Measurements from ENCODE around the gene MOAP1.
"Not testable (repeated sequence)": the region's sequence is repeated elsewhere in the genome, so short reads cannot be mapped to it uniquely, and the experiment has no call there.

MOAP1 gene, protein sequence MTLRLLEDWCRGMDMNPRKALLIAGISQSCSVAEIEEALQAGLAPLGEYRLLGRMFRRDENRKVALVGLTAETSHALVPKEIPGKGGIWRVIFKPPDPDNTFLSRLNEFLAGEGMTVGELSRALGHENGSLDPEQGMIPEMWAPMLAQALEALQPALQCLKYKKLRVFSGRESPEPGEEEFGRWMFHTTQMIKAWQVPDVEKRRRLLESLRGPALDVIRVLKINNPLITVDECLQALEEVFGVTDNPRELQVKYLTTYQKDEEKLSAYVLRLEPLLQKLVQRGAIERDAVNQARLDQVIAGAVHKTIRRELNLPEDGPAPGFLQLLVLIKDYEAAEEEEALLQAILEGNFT

DNA sequence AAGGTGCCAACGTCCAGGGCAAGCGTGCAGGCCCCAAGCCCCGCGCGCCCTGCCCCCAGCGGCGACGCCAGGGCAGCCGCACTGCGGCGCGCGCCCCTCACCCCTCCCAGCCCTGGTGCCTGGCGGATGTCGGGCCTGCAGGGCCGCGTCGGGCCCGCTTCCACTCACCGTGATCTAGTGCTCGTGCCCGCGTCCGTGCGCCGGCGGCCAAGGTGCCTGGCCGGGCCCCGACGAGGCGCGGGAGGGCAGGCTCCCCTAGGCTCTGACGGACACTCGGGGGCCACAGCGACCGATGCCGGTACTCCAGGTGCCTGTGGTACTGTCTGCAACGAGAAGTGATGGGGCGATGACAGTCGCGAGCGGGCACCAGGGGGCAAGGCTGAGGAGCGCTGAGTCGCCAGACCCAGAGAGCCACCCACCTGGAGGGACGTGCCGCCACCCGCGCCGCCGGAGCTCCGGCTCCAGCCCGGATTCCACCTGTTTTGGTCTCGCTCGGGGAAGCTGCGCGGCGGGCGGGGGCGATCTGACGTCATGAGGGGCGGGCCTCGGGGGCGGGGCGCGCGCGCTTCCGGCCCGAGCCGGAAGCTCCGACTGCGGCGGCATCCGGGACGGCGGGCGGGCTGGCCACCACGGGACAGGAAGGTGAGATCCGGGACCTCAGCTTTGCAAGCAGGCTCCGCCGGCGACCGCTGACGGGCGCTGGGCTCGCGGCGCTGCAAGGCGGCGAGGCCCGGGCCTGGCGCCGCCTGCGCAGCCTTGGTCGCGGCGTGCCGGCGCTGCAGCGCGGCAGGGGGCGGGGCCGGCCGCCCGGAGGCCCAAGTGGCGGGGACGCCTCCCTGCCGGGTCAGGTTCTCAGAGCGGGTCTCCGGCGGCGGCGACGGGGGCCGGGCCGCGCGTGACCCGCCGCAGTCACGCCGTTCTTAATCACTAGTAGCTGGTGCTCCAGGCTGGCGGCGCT, at the start of gene MOAP1, which contains the start of gene LYSET:
Gene MOAP1, minus strand, starts transcription at position 507 of the 958 bp plus-strand sequence. CDS start 655 bp downstream, outside the sequence.
Gene LYSET, plus strand, starts transcription at position 927 of the 958 bp plus-strand sequence. CDS start 89 bp downstream, outside the sequence.
- peak; percentile 93 for DNase-seq

DNA sequence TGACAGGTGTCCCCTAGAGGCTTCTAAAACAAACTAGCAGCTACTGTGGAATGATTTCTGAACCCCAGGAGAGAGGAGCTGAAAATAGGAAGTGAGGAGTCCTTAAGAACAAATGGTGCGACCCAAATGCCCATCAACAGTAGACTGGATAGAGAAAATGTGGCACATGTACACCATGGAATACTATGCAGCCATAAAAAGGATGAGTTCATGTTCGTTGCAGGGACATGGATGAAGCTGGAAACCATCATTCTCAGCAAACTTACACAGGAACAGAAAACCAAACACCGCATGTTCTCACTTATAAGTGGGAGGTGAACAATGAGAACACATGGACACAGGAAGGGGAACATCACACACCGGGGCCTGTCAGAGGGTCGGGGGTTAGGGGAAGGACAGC, 48.4 kb upstream of the MOAP1 start:
- DNase-seq, result not testable (repeated sequence)

DNA sequence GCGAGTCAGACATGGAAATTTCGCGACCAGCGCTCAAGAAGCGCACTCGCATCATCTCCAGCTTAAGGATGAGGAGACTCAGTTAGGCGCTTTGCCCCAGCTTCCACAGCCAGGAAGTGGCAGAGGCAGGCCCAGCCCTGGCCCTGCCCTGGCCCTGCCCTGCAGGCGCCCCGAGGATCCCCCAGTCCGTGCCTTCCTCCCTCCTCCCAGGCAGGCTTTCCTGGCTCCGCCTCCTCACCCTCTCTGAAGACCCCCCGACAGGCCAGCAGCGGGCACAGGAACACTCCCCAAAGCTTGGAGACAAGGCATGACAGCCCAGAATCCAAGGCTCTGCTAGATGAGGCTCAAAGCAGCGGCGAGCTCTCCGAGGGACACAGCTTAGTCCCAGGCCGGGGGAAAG, 47.5 kb upstream of the MOAP1 start:
- DNase-seq, result no peak

DNA sequence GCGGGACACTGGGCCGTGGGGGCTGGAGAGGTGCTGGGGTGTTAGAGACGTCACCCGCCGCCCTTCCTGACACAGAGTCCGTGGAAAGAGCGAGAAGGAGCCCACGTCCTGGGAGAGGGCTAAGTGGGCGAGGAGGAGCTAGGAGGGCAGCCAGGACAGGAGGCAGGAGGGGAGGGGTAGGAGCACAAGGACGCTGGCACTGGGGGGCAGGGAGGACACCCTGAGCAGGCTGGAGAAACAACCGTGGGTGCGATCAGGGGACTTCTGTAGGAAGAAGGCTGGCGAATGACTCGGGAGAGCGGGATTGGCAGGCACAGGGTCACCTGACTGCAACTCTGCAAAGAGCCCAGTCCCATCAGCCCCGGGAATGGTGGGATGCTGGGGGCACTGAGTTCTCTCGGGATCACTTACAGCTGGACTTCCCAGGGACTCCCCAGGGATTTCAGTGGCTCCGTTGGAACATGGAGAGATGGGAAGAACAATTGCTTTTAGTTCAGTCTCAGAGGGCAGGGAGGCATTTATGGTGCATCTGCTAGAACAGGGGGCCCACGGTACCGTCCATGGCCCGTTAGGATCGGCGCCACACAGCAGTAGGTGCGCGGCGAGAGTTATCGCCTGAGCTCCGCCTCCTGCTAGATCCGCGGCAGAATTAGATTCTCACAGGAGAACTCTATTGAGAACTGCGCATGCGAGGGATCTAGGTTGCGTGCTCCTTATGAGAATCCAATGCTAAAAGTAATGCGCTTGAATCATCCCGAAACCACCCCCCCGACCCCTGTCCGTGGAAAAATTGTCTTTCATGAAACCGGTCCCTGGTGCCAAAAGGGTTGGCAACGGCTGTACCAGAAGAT, 46.7 kb upstream of the MOAP1 start:
- no peak for DNase-seq

DNA sequence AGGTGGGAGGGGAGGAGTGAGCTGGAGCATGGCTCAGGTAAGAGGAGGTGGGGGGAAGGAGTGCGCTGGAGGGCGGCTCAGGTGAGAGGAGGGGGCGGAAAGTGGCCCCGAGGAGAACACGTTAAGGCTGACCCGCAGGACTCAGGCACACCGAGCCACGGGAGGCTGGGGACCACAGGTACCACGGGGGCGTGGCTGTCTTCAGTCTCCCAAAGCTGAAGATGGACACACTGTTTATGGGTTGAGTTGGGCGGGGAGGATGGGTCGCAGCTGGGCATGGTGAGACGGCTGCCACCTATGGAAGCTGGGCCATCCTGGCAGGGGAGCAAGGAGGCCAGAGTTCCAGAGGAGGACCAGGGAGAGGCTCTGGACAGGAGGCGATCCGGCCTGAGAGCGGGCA, 45.8 kb upstream of the MOAP1 start:
- DNase-seq, result no peak

DNA sequence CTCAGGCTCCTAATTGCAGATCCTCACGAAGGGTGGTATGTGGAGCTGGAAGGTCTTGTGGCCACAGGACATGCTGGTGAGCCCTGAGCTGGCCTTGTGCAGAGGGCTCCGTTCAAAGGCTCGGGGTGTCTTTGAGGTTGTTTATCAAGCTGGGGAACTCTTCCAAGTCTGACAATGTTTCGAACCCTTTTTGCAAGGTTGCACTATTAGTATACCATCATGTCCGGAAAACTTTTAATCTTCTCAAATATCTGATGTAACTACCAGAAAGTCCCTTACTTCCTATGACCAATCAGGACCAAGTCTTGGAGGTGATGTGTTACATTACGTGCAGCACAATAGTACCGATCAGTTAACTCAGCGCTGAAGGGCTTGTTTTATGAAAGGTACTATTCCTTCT, 43.9 kb upstream of the MOAP1 start:
- DNase-seq, result no peak

DNA sequence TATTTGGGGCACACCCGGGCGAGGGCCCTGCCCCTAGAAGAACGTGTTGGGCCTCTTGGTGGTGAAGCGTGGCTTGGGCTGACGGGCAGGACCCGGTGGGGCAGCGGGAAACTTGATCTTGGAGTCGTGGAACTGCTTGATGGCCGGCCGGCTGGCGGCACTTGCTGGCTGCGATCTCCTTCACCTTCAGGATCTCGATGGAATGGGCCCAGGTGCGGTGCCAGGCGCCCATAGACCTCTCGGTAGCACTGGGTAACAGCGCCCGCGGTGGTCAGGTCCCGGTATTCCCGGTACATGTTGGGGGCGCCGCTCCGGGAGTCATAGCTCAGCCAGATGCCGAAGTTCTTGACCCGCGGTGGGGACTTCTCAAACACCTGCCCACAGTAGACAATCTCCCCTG, 38.9 kb upstream of the MOAP1 start:
- no peak for DNase-seq

DNA sequence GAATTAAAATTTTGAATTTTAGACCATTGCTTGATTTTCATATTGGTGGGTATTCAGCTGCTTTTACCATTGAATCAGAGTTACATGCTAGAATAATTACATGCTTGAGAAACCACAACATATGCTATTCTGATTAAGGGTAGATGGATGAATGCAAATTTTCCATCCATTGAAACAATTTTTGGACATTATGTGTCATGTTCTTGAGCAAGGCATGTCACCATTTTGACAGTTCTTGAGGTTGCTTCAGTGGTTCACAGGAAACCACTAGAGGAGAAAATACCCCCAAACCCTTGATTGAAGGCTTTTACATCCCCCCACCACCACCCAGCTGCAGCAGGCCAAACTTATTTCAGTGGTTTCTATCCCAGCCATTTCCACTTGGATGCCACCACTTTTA, 35.8 kb upstream of the MOAP1 start:
- DNase-seq, result no peak

DNA sequence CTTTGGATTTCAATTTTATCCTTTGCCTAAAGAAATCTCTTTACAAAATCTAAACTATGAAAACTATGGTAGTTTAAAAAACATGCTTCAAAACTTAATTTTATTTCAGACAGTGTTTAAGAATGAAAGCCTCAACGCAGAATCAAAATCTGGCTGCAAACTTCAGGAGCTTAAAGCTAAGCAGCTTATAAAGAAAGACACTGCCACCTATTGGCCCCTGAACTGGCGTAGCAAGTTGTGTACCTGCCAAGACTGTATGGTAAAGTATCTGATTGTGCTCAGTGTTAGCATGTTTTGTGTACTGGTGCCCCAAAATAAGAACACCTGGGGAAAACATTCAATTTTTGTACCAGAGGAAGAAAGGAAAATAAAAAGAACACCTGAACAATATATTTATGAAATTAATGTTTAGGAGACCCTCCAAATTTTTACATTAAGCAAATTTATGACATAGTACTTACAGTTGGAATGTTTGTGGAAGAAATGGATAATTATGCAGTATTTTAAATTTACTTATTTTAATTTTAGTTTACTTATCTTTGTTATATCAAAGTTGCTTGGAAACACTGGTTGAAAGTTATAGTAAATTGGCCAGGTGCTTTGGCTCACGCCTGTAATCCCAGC, 34.5 kb upstream of the MOAP1 start:
- DNase-seq, result peak; percentile 48

DNA sequence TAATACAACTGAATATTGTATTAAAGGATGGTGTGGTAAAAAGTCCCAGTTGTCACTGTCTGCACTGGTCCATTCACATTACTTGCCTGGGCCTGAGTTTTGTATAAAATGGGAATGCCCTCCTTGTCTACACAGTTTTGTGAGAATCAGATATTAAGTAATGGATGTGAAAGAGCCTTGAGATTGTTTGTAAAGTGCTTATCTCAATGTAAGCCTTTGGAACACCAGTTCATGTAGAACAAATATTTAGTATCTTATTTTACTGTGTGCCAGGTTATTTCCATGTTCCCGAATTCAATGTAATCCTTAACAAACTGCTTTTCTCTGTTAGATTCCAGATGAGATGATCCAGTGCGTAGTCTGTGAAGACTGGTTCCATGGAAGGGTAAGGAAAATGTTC, 29.9 kb upstream of the MOAP1 start:
- no peak for DNase-seq

DNA sequence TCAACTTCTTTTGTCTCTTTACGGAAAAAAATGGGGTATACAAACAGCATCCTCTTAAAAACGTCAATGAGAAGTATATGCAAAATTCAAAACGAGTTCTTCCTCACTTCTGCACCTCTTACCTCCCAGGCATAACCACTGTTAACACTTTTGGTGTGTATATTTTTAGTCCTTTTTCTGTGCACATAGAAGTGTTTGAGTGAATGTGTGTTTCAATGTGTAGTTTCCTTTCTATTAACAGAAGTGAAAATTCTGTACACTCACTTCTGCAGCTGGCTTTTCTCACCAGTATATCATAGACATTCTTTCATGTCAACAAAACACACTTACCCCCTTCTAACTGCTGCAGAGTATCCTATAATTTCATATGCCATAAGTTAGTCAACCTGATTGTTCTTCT, 27.7 kb upstream of the MOAP1 start:
- DNase-seq, result no peak

DNA sequence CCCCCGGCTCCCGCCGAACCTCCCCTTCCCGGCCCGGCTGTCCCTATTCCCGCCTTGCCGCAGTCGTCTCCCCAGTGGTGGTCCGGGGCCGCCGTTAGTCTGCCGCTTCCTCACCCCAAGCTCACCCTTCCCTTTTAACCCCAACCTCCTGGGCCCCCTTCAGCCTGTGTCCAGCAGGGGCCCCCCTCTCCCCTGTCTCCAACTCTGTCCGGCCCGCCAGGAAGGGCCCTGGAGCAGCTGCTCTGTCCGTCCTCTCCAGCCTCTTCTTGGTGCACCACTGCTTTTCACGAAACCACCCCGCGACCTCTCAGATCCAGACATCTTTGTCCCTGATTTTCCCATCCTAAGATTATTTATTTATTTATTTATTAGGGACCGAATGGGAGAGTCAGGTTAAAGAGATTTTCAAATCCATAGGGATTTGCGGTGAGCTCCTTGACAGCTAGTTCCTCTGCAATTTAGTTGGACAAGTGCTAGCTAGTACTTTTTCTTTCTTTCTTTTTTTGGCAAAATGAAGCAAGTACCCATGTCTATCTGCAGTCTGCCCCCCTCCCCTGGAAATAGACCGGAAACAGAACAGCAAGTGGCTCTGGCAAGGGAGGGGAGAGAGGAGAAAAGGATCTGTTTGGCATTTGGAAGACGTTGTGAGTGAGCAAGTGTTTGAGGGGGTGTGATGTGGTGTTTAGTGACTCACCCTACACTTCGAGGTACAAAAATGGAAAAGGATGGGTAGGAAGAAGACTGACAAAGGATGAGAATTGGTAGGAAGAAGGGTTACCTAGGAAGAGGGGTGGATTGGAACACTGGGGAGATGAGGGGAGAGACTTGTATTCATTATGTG, 23.0 kb upstream of the MOAP1 start:
- DNase-seq, result peak; percentile 80

DNA sequence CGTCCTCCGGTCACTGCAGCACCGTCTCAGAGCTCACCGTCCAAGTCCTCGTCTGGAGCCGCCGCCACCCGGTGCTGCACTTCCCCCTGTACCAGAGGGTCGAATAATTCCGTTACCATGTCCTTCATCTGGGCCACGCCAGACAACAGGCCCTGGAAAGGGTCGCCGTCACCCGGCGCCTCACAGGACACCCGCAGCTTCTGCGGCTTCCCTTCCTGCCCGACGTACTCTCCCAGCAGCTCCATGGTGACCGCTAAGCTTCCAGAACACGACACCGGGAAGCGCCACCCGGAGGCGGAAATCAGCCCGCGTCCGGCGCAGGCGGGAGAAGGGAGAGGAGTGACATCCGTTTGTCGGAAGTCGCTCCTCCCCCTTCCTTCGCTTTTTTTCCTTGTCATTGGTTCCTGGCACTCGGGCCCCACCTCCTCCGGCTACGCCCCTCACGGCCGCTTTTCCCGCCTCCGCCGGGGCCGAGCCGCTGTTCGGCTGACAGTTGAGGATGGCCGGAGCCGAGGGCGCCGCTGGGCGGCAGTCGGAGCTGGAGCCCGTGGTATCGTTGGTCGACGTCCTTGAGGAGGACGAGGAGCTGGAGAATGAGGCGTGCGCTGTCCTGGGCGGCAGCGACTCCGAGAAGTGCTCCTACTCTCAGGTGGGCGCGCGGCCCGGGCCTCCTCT, 22.2 kb upstream of the MOAP1 start, which contains the start of the genes GON7 and UBR7:
Gene GON7, minus strand, starts transcription at position 273 of the 675 bp plus-strand sequence. Its CDS starts 28 bp downstream, at position 245.
Gene UBR7, plus strand, starts transcription at position 464 of the 675 bp plus-strand sequence. Its CDS starts 36 bp downstream, at position 500.
- peak; percentile 98 for DNase-seq

DNA sequence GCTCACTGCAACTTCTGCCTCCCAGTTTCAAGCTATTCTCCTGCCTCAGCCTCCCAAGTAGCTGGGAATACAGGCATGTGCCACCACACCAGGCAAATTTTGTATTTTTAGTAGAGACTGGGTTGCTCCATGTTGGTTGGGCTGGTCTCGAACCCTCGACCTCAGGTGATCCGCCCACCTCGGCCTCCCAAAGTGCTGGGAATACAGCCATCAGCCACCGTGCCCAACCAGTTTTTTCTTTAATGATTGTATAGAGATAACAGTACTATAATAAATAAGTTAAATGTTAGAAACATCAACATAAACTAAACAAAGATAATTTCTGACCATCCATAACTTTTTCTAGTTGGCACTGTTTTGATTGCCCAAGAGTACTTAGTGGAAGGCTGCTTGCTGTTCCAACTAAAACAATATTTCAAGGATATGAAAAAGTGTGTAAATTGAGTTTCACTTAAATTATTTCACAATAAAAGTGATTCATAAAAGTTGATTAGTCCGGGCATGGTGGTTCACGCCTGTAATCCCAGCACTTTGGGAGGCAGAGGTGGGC, 16.5 kb upstream of the MOAP1 start:
- DNase-seq, result no peak

DNA sequence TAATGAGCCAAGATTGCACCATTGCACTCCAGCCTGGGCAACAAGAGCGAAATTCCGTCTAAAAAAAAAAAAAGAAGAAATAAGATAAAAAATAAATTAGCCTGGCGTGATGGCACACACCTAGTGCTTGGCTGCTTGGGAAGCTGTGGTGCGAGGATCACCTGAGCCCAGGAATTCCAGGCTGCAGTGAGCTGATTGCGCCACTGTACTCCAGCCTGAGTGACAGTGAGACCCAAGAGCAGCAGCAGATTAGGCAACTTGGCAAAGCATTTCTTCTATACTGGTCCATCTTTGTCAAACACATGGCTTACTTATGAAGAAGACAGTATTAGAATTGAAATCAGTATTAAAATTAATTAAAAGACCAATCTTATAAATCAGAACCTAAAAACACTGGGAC, 15.9 kb upstream of the MOAP1 start:
- DNase-seq, result no peak

DNA sequence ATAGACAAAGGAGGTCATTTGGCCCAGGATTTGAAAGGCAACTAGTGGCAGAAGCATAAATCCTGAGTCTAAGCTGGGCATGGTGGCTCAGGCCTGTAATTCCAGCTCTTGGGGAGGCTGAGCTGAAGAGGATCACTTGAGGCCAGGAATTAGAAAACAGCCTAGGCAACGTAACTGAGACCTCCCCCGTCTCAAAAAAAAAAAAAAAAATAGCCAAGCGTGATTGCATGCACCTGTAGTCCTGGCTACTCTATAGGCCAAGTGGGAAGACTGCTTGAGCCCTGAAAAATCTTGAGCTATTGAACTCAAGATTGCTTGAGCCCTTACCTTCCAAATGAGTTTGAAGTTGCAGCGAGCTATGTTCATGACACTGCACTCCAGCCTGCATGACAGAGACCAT, 14.3 kb upstream of the MOAP1 start:
- no peak for DNase-seq

DNA sequence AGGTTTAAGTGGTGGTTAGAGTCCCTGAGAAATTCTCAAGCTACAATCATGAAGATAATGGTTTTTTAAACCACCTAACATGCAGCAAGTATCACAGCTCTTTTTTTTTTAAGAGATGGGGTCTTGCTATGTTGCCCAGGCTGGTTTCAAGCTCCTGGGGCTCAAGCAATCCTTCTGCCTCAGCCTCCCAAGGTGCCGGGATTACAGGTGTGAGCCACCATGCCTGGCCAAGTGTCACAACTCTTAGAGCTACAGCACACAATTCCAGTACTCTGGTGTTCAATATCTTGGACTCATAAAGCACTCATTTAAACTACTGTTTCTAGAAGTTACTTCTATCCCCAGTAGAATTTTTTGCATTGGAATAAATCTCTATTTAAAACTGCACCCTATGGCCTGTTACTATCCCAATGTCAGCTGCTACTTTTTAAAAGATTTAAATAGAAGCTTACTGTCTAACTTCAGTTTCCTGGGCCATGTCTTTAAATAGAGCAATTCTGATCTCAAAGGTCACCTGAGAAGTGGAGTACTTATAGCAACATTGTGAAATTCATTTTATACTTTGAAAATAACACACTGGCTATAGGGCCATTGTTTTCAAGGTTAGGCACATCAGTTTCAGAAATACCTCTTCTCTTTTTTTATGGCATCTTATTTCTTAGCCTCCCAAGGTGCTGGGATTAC, 10.8 kb upstream of the MOAP1 start:
- no peak for DNase-seq

DNA sequence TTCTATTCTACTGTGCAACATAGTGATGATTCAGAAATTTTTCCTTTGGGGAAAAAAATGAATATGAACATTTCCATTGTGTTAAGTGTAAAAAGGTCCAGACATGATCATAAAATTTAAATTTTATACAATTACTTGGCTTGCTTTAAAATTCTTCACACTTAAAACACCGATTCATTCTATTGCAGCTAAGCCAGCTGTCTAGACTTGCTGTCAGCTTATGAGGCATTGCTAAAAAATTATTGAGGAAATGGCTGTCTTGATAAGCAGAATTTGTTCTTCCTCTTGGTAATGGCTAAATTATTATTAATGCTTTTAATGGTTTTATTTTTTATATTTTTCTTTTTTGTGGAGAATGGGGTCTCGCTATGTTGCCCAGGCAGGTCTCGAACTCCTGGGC, 2.3 kb upstream of the MOAP1 start:
- DNase-seq, result no peak

DNA sequence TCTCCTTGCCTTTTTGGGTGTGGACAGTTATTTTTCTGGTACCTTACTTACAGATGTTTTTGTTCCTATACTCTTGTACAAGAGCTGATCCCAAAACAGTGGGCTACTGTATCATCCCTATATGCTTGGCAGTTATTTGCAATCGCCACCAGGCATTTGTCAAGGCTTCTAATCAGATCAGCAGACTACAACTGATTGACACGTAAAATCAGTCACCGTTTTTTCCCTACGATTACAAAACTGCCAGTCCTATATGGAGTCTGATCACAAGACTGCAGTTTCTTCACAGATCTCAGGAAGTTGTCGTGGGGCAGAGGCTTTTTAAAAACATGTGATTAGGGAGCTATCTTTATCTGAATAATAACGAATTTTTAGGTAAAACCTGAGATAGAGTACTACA, 1.8 kb upstream of the MOAP1 start:
- no peak for DNase-seq

DNA sequence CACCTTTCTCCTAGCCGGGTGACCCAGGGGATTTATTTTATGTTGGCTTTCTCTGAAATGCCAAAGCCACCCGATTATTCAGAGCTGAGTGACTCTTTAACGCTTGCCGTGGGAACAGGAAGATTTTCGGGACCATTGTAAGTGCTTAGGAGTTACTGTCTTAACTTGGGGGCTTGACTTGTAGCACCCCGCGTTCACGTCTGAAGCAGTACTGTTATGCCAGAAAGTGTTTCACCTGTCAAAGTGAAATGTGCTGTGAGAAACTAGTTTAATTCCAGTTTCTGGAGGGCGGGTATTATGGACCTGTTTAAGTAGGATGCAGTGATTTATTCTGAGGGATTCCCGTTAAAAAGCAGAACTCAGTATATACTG, 638 bp upstream of the MOAP1 start:
- DNase-seq, result no peak
